Tibial nerve (tissue), 3 donors: ENCODE results near the gene RCSD1.

Source experiments
- POLR2A ChIP-seq, 2 donors: fragments of 450-650 bp; IDR thresholded peaks; one replicate each; pipeline ENCODE4 v1.6.1; 2017; ENCODE audit warnings: antibody characterized with exemption in 2 of 2, mild to moderate bottlenecking in 2 of 2, moderate library complexity in 2 of 2
- TF ChIP-seq, protein P1 (sequence below), 5 experiments: fragments of 200-600 bp in 3 of 5; fragments of 450-650 bp in 2 of 5; sonication (generic) in 3 of 5; IDR thresholded peaks; one replicate each; pipeline ENCODE4 v1.5.1; 2016 to 2019; ENCODE audit warnings: antibody characterized with exemption in 5 of 5, mild to moderate bottlenecking in 3 of 5, moderate library complexity in 2 of 5

DNA sequence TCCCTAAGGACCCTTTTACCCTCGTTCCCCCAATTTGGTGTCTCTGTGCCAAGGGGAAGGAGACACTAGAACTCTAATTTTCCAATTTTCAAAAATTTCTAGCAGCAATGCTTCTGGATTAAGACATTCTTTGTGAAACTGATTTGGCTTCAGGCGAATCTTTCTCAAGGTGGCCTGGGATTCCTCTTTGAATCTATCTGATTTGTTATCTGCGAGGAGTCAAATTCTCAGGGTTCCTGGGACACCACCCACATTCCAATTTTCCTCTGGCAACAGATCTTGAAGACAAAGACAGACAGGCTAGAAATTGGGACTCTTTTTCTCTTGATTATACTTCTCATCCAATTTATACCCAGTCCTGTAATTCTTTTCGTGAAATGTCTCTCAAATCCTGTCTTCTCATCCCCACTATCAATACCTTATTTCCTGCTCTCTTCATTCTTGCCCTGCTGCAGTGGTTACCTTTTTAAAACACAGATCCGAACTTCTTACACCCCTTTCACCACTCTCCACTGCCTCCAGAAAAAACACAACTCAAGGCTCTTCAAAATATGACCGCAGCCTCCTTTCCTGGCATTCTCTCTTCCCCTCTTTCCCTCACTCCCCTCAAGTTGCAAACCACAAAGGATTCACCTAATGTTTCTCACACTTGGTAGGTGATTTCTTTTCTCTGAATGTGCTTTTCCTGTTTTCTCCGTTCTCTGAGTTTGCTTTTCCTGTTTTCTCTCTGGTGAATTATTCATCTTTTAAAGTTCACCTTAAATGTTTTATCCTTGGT lies 89.1 kb downstream of the RCSD1 start:
- TF ChIP-seq, protein P1, sequence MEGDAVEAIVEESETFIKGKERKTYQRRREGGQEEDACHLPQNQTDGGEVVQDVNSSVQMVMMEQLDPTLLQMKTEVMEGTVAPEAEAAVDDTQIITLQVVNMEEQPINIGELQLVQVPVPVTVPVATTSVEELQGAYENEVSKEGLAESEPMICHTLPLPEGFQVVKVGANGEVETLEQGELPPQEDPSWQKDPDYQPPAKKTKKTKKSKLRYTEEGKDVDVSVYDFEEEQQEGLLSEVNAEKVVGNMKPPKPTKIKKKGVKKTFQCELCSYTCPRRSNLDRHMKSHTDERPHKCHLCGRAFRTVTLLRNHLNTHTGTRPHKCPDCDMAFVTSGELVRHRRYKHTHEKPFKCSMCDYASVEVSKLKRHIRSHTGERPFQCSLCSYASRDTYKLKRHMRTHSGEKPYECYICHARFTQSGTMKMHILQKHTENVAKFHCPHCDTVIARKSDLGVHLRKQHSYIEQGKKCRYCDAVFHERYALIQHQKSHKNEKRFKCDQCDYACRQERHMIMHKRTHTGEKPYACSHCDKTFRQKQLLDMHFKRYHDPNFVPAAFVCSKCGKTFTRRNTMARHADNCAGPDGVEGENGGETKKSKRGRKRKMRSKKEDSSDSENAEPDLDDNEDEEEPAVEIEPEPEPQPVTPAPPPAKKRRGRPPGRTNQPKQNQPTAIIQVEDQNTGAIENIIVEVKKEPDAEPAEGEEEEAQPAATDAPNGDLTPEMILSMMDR (IDR thresholded peaks at IDR 0.05) = no peak
- no peak for TF ChIP-seq POLR2A (IDR thresholded peaks at IDR 0.05)
